Erythroblast (primary cell): ENCODE data around the gene TMEM255A.

ENCODE experiments used
- GATA1 ChIP-seq: IDR thresholded peaks from 2 replicates; pipeline ENCODE4 v1.6.1; 2011; ENCODE audit warnings: low read depth, mild to moderate bottlenecking, control low read depth, low read length, moderate library complexity
- POLR2A ChIP-seq: IDR thresholded peaks from 2 replicates; pipeline ENCODE4 v1.6.1; 2011; ENCODE audit warnings: mild to moderate bottlenecking, low read length

DNA sequence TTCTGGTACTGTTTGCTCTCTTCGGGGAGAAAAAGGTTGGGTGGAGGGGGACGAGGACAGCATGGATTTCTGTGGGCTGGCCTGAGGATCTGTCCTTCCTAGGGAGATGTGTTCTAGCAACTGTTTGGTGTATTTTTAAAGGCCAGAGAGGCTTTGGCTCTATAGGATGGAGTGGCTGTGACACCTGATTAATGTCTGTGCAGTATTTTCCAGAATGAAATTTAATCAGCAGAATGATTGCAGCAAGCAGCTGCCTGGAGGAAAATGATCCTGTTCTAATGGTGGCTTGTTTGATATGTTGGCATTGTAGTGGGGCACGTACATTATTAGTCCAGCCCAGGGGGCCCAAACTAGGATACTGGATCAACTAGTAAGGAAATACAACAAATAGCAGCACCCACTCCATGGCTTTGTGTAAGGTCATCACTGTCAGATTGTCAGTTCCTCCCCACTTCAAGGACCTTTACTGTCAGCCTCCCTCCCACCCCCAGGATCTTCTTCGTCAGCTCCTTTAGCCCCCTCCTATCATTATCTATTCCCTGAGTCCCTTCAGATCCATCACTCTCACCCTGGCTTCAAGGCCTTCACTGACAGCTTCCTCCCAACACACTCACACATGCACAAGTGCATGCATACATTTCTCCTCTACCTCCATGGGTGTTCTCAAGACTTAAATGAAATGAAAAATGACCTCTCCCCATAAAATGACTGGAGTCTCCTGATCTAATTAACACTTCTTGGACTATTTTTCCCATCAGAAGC is 10.4 kb upstream of the TMEM255A start:
- TF ChIP-seq POLR2A: no peak
- TF ChIP-seq GATA1: no peak
